Neural cell (in vitro differentiated cells): Measurements from ENCODE around the gene TPPP3. TPM values are rescaled to one million over a fixed set of nuclear protein-coding genes. Genes with fewer than 3 reads are reported as not detected.
A peak's percentile ranks its signal among the peaks of the same experiment; 100 is the strongest.

ENCODE experiments used
- H2AFZ ChIP-seq: fragments of 200-600, 300-800 bp; sonication (generic), shearing (Covaris generic); 2 replicates; pipeline ENCODE4 v1.6.0; 2014; ENCODE audit warnings: low read depth, mild to moderate bottlenecking, antibody characterized with exemption, low read length, moderate library complexity
- H3F3A ChIP-seq: fragments of 200-600 bp; shearing (Covaris generic); 2 replicates; pipeline ENCODE4 v1.6.1; 2016; ENCODE audit warnings: mild to moderate bottlenecking, moderate library complexity, mixed read lengths, antibody characterized with exemption, low read length; ENCODE audit not compliant: insufficient read depth, poor library complexity, severe bottlenecking
- H3K27ac ChIP-seq: fragments of 200-600, 300-800 bp; sonication (generic), shearing (Covaris generic); 2 replicates; pipeline ENCODE4 v1.5.1; 2014; ENCODE audit warnings: mild to moderate bottlenecking, low read length, moderate library complexity
- H3K27me3 ChIP-seq: fragments of 300-800, 200-600 bp; sonication (generic), shearing (Covaris generic); 2 replicates; pipeline ENCODE4 v1.6.0; 2014; ENCODE audit warnings: mild to moderate bottlenecking, low read depth, low read length, moderate library complexity; ENCODE audit not compliant: insufficient read depth
- H3K36me3 ChIP-seq: fragments of 300-800, 200-600 bp; sonication (generic), shearing (Covaris generic); 2 replicates; pipeline ENCODE4 v1.5.1; 2014; ENCODE audit warnings: mild to moderate bottlenecking, antibody characterized with exemption, low read length, moderate library complexity; ENCODE audit not compliant: insufficient read depth
- H3K4me2 ChIP-seq: fragments of 300-800, 200-600 bp; sonication (generic), shearing (Covaris generic); 2 replicates; pipeline ENCODE4 v1.6.0; 2014; ENCODE audit warnings: mild to moderate bottlenecking, low read length
- H3K4me3 ChIP-seq: fragments of 300-800, 200-600 bp; sonication (generic), shearing (Covaris generic); 2 replicates; pipeline ENCODE4 v1.5.1; 2014; ENCODE audit warnings: mild to moderate bottlenecking, low read length, moderate library complexity
- H3K79me2 ChIP-seq: fragments of 200-600 bp; shearing (Covaris generic); replicated peaks from 2 replicates; pipeline ENCODE4 v1.6.0; 2014; ENCODE audit warnings: mild to moderate bottlenecking, low read length, moderate library complexity; ENCODE audit not compliant: insufficient read depth
- H3K9ac ChIP-seq: fragments of 300-800, 200-600 bp; sonication (generic), shearing (Covaris generic); 2 replicates; pipeline ENCODE4 v1.6.1; 2016; ENCODE audit warnings: mild to moderate bottlenecking, low read length, mixed read lengths
- H3K9me2 ChIP-seq: fragments of 200-600 bp; shearing (Covaris generic); 2 replicates; pipeline ENCODE4 v1.6.1; 2016; ENCODE audit warnings: mild to moderate bottlenecking, low read length, mixed read lengths; ENCODE audit not compliant: insufficient read depth
- H3K9me3 ChIP-seq: fragments of 200-600, 300-800 bp; sonication (generic), shearing (Covaris generic); 2 replicates; pipeline ENCODE4 v1.6.1; 2016; ENCODE audit warnings: mild to moderate bottlenecking, mixed run types, low read length, moderate library complexity, mixed read lengths
- H4K20me1 ChIP-seq: fragments of 200-600 bp; shearing (Covaris generic); 2 replicates; pipeline ENCODE4 v1.6.1; 2016; ENCODE audit warnings: mild to moderate bottlenecking, mixed run types; ENCODE audit not compliant: insufficient read depth
- EP300 ChIP-seq: fragments of 450-650 bp; conservative IDR thresholded peaks from 2 replicates; pipeline ENCODE4 v1.6.1; 2014; ENCODE audit warnings: antibody characterized with exemption, mild to moderate bottlenecking, moderate library complexity; ENCODE audit not compliant: poor library complexity, severe bottlenecking
- EZH2 ChIP-seq: fragments of 200-600, 300-800 bp; shearing (Covaris generic), sonication (generic); IDR thresholded peaks from 2 replicates; pipeline ENCODE4 v1.6.1; 2014; ENCODE audit warnings: antibody characterized with exemption, low read length, borderline replicate concordance, mild to moderate bottlenecking; ENCODE audit not compliant: insufficient read depth, poor library complexity, severe bottlenecking
- MXI1 ChIP-seq: fragments of 450-650 bp; conservative IDR thresholded peaks from 2 replicates; pipeline ENCODE4 v1.6.1; 2014; ENCODE audit warnings: antibody characterized with exemption, mild to moderate bottlenecking; ENCODE audit not compliant: poor library complexity, severe bottlenecking
- POLR2AphosphoS5 ChIP-seq: IDR thresholded peaks from 2 replicates; pipeline ENCODE4 v1.6.1; 2012
- RAD21 ChIP-seq: fragments of 450-650 bp; conservative IDR thresholded peaks from 2 replicates; pipeline ENCODE4 v1.6.1; 2014; ENCODE audit warnings: antibody characterized with exemption, mild to moderate bottlenecking, moderate library complexity
- SMC3 ChIP-seq: fragments of 450-650 bp; conservative IDR thresholded peaks from 2 replicates; pipeline ENCODE4 v1.6.1; 2014; ENCODE audit warnings: antibody characterized with exemption, mild to moderate bottlenecking, moderate library complexity; ENCODE audit not compliant: poor library complexity
- TAF1 ChIP-seq: IDR thresholded peaks from 2 replicates; pipeline ENCODE4 v1.6.1; 2012; ENCODE audit warnings: low read depth
- polyA plus RNA-seq: library from polyadenylated mRNA; depleted of rRNA; stranded (reverse); fragments of >200 nt; gene quantifications from 2 replicates; pipeline ENCODE4 v1.2.3, GENCODE V29; 2014
- TF ChIP-seq, protein P1 (sequence below): IDR thresholded peaks from 2 replicates; pipeline ENCODE4 v1.6.1; 2012; ENCODE audit warnings: borderline replicate concordance
- TF ChIP-seq, protein P2 (sequence below): fragments of 450-650 bp; IDR thresholded peaks from 2 replicates; pipeline ENCODE4 v1.5.1; 2014; ENCODE audit warnings: antibody characterized with exemption, mild to moderate bottlenecking, moderate library complexity; ENCODE audit not compliant: poor library complexity, severe bottlenecking

Gene TPPP3
- polyA plus RNA-seq, 1 donor from 2014 or later, result 2.7 TPM

DNA sequence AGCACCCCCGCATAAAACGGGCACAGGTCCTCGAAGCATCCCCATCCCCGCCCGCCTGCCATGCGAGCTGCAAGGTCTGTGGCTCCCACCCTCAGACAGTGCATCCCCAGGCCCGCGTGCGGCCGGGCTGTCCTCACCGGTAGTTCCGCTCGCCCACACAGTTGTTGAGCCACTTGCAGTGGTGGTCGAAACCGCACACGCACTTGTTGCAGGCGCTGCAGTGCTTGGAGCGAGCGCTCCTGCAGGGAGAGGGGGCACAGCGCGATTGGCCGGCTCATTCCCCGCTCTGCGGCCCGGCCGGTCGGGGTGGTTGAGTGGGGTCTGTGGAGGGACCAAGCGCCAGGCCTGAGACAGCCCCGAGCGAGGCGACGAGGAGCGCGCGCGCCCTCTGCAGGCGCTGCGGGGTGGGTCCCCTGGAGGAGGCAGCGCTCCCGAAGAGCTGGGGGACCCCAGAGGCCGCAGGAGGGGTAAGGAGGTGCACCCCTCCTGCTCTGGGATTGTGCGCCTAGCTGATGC, 6.0 kb upstream of the TPPP3 start:
- no peaks in the 10 kb centered on the region for H3K79me2 ChIP-seq
- H3K9me3 ChIP-seq, result no peaks in the 10 kb centered on the region
- H3K36me3 ChIP-seq, result no peaks in the 10 kb centered on the region
- no peak overlapping the region for H3K9ac ChIP-seq
- H4K20me1 ChIP-seq, result no peaks in the 10 kb centered on the region
- no peaks in the 10 kb centered on the region for H3F3A ChIP-seq
- H3K9me2 ChIP-seq, result no peaks in the 10 kb centered on the region
- H3K4me3 ChIP-seq, result no peak overlapping the region
- no peak overlapping the region for H2AFZ ChIP-seq
- no peak overlapping the region for H3K4me2 ChIP-seq
- TF ChIP-seq, protein P1, sequence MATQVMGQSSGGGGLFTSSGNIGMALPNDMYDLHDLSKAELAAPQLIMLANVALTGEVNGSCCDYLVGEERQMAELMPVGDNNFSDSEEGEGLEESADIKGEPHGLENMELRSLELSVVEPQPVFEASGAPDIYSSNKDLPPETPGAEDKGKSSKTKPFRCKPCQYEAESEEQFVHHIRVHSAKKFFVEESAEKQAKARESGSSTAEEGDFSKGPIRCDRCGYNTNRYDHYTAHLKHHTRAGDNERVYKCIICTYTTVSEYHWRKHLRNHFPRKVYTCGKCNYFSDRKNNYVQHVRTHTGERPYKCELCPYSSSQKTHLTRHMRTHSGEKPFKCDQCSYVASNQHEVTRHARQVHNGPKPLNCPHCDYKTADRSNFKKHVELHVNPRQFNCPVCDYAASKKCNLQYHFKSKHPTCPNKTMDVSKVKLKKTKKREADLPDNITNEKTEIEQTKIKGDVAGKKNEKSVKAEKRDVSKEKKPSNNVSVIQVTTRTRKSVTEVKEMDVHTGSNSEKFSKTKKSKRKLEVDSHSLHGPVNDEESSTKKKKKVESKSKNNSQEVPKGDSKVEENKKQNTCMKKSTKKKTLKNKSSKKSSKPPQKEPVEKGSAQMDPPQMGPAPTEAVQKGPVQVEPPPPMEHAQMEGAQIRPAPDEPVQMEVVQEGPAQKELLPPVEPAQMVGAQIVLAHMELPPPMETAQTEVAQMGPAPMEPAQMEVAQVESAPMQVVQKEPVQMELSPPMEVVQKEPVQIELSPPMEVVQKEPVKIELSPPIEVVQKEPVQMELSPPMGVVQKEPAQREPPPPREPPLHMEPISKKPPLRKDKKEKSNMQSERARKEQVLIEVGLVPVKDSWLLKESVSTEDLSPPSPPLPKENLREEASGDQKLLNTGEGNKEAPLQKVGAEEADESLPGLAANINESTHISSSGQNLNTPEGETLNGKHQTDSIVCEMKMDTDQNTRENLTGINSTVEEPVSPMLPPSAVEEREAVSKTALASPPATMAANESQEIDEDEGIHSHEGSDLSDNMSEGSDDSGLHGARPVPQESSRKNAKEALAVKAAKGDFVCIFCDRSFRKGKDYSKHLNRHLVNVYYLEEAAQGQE, result no peak
- TF ChIP-seq EZH2, result no peak
- peak; percentile 43 for TF ChIP-seq RAD21
- peak; percentile 32 for TF ChIP-seq SMC3
- TF ChIP-seq, protein P2, sequence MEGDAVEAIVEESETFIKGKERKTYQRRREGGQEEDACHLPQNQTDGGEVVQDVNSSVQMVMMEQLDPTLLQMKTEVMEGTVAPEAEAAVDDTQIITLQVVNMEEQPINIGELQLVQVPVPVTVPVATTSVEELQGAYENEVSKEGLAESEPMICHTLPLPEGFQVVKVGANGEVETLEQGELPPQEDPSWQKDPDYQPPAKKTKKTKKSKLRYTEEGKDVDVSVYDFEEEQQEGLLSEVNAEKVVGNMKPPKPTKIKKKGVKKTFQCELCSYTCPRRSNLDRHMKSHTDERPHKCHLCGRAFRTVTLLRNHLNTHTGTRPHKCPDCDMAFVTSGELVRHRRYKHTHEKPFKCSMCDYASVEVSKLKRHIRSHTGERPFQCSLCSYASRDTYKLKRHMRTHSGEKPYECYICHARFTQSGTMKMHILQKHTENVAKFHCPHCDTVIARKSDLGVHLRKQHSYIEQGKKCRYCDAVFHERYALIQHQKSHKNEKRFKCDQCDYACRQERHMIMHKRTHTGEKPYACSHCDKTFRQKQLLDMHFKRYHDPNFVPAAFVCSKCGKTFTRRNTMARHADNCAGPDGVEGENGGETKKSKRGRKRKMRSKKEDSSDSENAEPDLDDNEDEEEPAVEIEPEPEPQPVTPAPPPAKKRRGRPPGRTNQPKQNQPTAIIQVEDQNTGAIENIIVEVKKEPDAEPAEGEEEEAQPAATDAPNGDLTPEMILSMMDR, result peak; percentile 54
- H3K27ac ChIP-seq, result no peak overlapping the region
- no peaks in the 10 kb centered on the region for H3K27me3 ChIP-seq

DNA sequence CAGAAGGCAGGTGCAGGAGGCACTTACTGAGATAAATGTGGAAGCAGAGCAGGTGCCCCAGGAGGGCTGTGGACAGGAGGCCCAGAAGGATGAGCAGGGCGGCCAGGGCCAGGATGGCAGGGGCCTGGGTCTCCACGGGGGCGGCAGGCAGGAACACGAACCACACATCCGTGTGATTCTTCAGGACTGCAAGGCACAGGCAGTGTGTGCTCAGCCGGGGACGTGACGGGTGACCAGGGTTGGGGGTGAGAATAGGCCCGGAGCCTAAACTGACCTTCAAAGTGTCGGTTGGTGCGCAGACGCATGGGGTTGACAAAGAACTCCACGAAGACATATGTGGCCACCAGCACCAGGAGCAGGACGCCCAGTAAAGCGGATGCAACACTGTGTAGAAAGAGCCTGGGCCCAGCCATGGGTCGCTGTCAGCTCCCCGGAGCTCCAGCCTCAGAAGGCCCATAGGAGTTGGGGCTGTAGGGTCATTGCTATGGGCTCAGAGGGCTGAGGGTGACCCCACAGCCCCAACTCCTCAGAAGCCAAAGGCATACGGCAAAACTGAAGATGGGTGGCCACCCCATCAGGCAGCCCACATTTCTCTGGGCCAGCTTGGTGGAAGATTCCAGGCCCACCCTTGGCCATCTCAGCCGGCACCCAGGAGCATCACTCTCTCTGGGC, 5.4 kb upstream of the TPPP3 start:
- Histone ChIP-seq H4K20me1 (no peaks in the 10 kb centered on the region), H3K79me2 (no peaks in the 10 kb centered on the region), H3K27me3 (no peaks in the 10 kb centered on the region), H3F3A (no peaks in the 10 kb centered on the region), H3K9me2 (no peaks in the 10 kb centered on the region), H2AFZ (no peak overlapping the region), H3K4me3 (no peak overlapping the region), H3K4me2 (no peak overlapping the region), H3K9ac (no peak overlapping the region), H3K9me3 (no peaks in the 10 kb centered on the region), H3K36me3 (no peaks in the 10 kb centered on the region), H3K27ac (no peak overlapping the region)
- TF ChIP-seq, protein P1, result no peak
- TF ChIP-seq, protein P2, result no peak
- no peak for TF ChIP-seq TAF1
- TF ChIP-seq POLR2AphosphoS5, result no peak
- no peak for TF ChIP-seq MXI1
- TF ChIP-seq SMC3, result no peak
- no peak for TF ChIP-seq EZH2
- no peak for TF ChIP-seq RAD21
- TF ChIP-seq EP300, result no peak
